Cardiac muscle cell (in vitro differentiated cells and primary cell): ENCODE results near the gene LTO1. TPM values are rescaled to one million over a fixed set of nuclear protein-coding genes. Genes with fewer than 3 reads are reported as not detected.

Experiments used
- DNase-seq, 2 donors: peaks; one replicate each; pipeline versions ENCODE4 v3.0.0 to v3.0.0-alpha.2; 2010 to 2017; ENCODE audit warnings: low read depth in 1 of 2, low spot score in 1 of 2
- H3K27ac ChIP-seq: fragments of 200-600 bp; sonication (generic); 2 replicates; pipeline ENCODE4 v1.5.1; 2016
- H3K27me3 ChIP-seq: fragments of 200-600 bp; sonication (generic); 2 replicates; pipeline ENCODE4 v1.6.0; 2016; ENCODE audit warnings: control low read depth
- H3K36me3 ChIP-seq: fragments of 200-600 bp; sonication (generic); 2 replicates; pipeline ENCODE4 v1.5.1; 2016; ENCODE audit warnings: control low read depth
- H3K4me1 ChIP-seq: fragments of 200-600 bp; sonication (generic); 2 replicates; pipeline ENCODE4 v1.8.1; 2017; ENCODE audit warnings: low read depth, mild to moderate bottlenecking, mixed run types
- H3K4me3 ChIP-seq: fragments of 200-600 bp; sonication (generic); 2 replicates; pipeline ENCODE4 v1.5.1; 2016; ENCODE audit warnings: mild to moderate bottlenecking
- H3K9me3 ChIP-seq: fragments of 200-600 bp; sonication (generic); 2 replicates; pipeline ENCODE4 v1.5.1; 2017; ENCODE audit warnings: low read depth, mild to moderate bottlenecking, control low read depth
- polyA plus RNA-seq: library from polyadenylated mRNA; unstranded; fragments of >200 nt; fragmentation: Nextera tagmentation; extraction: Ambion mirVana; gene quantifications from 2 replicates; pipeline ENCODE4 v1.2.1, GENCODE V29; 2016
- total RNA-seq: library from RNA; depleted of rRNA; stranded (reverse); fragments of >200 nt; gene quantifications from 2 replicates; pipeline ENCODE4 v1.2.3, GENCODE V29; 2016
- TF ChIP-seq, protein P1 (sequence below): IDR thresholded peaks from 2 replicates; pipeline ENCODE4 v1.5.1; 2012; ENCODE audit warnings: low read depth, mild to moderate bottlenecking, low read length

LTO1 gene
- total and polyA plus RNA-seq, 2 experiments from 2014 or later = 23.0 to 26.2 TPM

DNA sequence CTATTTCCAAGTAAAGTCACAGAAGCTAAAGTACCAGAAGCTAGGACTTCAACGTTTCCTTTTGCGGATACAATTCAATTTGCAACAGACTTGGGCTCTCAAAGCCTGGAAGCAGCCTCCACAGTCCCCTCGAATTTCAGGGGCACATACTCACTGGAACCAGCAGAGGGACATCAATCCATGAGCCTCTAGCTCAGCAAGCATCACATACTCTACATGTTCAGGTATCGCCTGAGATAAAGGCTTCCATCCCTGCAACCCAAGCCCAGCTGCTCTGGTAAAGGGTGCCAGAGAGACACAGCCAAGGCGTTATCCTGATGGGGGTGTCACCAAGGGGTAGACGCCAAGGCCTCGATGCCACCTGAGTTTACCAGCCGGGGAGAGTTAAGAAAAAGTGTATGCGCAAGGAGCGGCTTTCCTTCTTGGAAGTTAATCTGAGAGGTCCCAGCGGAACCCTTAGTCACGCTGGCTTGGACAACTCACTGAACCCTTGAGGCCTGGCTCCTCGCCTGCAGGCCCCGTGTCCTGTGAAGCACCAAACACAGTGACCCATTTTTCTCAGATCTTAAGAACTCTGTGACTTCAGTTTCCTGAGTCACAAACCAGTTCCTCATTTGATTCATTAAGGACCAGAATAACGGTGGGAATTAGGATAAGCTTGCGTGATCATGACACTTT, 13.0 kb downstream of the LTO1 start:
- DNase-seq = peak in 1 of 2 donors; percentile 16
- H3K4me3 ChIP-seq = no peak overlapping the region

DNA sequence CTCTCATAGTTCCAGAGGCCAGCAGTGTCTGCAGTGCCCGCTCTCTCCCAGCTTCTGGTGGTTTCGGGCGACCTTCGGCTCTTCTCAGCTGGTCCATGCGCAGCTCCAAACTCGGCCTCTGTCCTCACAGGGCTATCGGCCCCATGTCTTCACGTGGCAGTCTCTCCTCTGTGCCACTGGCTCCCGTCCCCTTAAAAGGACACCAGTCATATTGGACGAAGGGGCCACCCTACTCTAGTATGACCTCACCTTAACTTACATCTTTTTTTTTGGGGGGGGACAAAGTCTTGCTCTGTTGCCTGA, 13.8 kb downstream of the LTO1 start:
- H3K4me1 ChIP-seq = peaks cover 11% of the 10 kb centered on the region
- no peaks in the 10 kb centered on the region for H3K27me3 ChIP-seq
- H3K36me3 ChIP-seq = no peaks in the 10 kb centered on the region
- H3K9me3 ChIP-seq = no peaks in the 10 kb centered on the region
- no peak for DNase-seq
- no peak overlapping the region for H3K27ac ChIP-seq
- TF ChIP-seq, protein P1, sequence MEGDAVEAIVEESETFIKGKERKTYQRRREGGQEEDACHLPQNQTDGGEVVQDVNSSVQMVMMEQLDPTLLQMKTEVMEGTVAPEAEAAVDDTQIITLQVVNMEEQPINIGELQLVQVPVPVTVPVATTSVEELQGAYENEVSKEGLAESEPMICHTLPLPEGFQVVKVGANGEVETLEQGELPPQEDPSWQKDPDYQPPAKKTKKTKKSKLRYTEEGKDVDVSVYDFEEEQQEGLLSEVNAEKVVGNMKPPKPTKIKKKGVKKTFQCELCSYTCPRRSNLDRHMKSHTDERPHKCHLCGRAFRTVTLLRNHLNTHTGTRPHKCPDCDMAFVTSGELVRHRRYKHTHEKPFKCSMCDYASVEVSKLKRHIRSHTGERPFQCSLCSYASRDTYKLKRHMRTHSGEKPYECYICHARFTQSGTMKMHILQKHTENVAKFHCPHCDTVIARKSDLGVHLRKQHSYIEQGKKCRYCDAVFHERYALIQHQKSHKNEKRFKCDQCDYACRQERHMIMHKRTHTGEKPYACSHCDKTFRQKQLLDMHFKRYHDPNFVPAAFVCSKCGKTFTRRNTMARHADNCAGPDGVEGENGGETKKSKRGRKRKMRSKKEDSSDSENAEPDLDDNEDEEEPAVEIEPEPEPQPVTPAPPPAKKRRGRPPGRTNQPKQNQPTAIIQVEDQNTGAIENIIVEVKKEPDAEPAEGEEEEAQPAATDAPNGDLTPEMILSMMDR = no peak
- no peak overlapping the region for H3K4me3 ChIP-seq

More for the DNA sequence above, 13.0 kb downstream of the LTO1 start:
- TF ChIP-seq, protein P1 = peak; percentile 32
- Histone ChIP-seq H3K27me3 (no peaks in the 10 kb centered on the region), H3K4me1 (peaks cover 11% of the 10 kb centered on the region), H3K36me3 (no peaks in the 10 kb centered on the region), H3K9me3 (no peaks in the 10 kb centered on the region), H3K27ac (no peak overlapping the region)

DNA sequence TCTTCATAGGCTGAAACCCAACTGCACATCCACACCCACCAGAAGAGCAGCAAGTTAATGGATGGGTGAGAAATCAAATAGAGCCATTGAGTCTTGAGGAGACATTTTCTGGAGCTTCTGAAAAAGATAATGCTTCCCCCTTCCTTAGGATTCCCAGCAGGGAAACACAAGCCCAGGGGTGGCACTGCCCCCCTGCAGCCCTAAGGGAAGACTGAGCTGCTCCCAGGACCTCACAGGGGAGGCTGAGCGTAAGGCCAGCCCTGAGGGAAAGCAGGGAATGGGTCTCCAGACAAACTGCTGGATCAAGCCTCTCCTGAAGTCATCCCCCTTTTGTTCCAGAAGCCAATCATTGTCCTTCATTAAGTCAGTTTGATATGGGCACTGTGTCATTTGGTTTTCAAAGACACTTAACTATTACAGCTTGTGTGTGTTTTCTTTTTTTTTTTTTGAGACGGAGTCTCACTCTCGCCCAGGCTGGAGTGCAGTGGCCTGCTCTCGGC, 15.1 kb downstream of the LTO1 start:
- H3K27ac ChIP-seq = no peak overlapping the region
- no peak overlapping the region for H3K4me3 ChIP-seq
- H3K27me3 ChIP-seq = no peaks in the 10 kb centered on the region
- no peak for DNase-seq
- TF ChIP-seq, protein P1 = no peak
- no peaks in the 10 kb centered on the region for H3K9me3 ChIP-seq
- no peaks in the 10 kb centered on the region for H3K36me3 ChIP-seq
- H3K4me1 ChIP-seq = peaks cover 11% of the 10 kb centered on the region

DNA sequence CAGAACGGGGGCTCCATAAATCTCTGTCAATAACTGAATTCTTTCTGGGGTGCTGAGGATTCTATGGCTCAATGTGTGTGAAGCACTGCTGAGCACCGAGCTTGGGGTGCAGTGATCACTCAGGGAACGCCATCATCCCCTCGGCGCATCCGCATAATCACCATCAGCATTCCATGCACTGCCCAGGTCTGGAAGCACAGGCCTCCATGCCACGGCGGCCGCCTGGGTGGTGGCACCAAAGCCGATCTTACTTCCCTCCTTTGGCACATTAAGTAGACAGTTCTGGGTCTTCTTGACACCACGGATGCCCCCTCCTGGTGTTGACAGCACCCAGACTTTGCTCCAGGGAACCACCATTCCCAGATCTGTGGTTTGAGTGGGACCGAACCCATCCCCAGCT, 15.6 kb downstream of the LTO1 start:
- no peak overlapping the region for H3K4me3 ChIP-seq
- H3K27ac ChIP-seq = no peak overlapping the region
- peaks cover 11% of the 10 kb centered on the region for H3K4me1 ChIP-seq
- no peaks in the 10 kb centered on the region for H3K27me3 ChIP-seq
- no peaks in the 10 kb centered on the region for H3K9me3 ChIP-seq
- DNase-seq = no peak
- H3K36me3 ChIP-seq = no peaks in the 10 kb centered on the region
- TF ChIP-seq, protein P1 = no peak

DNA sequence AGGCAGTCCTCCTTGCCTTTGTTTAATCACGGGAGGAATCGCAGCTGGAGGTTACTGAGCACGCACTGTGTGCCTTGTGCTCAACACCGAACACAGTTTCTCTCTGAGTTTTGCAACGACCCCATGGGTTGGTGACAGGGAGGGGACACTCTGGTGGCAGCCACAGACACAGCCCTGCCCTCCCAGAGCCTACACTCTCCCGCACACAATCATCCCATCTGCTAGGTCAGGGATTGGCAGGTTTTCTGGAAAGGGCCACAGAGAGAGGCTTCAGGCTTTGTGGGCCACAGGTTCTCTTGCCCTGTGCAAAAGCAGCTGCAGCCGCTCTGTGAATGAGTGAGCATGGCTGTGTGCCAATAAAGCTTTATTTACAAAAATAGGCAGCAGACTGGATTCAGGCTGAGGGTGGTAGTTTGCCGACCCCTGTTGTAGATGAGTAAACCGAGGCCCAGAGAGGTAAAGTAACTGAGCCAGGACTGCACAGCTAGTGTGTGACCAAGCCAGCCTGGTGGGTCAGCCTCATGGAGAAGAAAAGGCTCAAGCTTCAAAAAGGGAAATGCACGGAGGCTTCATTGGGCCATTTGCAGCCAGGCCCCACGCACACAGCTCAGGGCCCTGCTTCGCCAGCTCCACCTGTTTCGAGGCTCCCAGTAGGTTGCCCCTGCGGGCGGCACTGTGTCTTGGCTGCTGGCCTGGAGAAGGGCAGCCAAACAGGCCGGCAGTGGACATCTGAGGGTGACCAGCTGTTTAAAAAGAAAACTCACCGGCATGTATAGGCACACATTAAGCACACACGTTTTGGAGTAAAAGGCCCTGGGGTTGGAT, 16.3 kb downstream of the LTO1 start:
- Histone ChIP-seq H3K27ac (peak overlapping the region; percentile 94), H3K36me3 (no peaks in the 10 kb centered on the region), H3K4me3 (no peak overlapping the region), H3K9me3 (no peaks in the 10 kb centered on the region), H3K4me1 (peaks cover 11% of the 10 kb centered on the region), H3K27me3 (no peaks in the 10 kb centered on the region)
- TF ChIP-seq, protein P1 = no peak
- no peak for DNase-seq
